Right atrium auricular region (tissue), 2 donors: ENCODE results near the gene NT5C1B. TPM values are rescaled to one million over a fixed set of nuclear protein-coding genes. Genes with fewer than 3 reads are reported as not detected.
A peak's percentile ranks its signal among the peaks of the same experiment; 100 is the strongest.

Experiments
- DNase-seq: peaks from one replicate; pipeline ENCODE4 v3.0.0-alpha.2; 2019; ENCODE audit warnings: low spot score
- H3K27ac ChIP-seq, 2 donors: fragments of 200-600 bp; sonication (generic); 1 replicate in 1 of 2; 2 replicates in 1 of 2; pipeline ENCODE4 v1.5.1; 2016 to 2019
- H3K27me3 ChIP-seq, 2 donors: fragments of 200-600 bp; sonication (generic); one replicate each; pipeline versions ENCODE4 v1.5.1 to v1.6.0; 2017 to 2019
- H3K36me3 ChIP-seq: fragments of 200-600 bp; sonication (generic); one replicate; pipeline ENCODE4 v1.5.1; 2016
- H3K4me1 ChIP-seq, 2 donors: fragments of 200-600 bp; sonication (generic); one replicate each; pipeline versions ENCODE4 v1.5.1 to v1.6.0; 2017 to 2019
- H3K4me3 ChIP-seq, 2 donors: fragments of 200-600 bp; sonication (generic); 1 replicate in 1 of 2; 2 replicates in 1 of 2; pipeline ENCODE4 v1.5.1; 2017 to 2019; ENCODE audit warnings: mild to moderate bottlenecking in 1 of 2, moderate library complexity in 1 of 2
- H3K9me3 ChIP-seq, 2 donors: fragments of 200-600 bp; sonication (generic); one replicate each; pipeline ENCODE4 v1.5.1; 2019
- total RNA-seq, 2 donors: library from RNA; depleted of rRNA; stranded (reverse); fragments of >200 nt; gene quantifications; one replicate each; pipeline ENCODE4 v1.1.0, GENCODE V29; 2016
- TF ChIP-seq, protein P1 (sequence below), 2 donors: fragments of 200-600 bp; sonication (generic); IDR thresholded peaks; one replicate each; pipeline ENCODE4 v1.5.1; 2019; ENCODE audit warnings: antibody characterized with exemption in 2 of 2

The NT5C1B gene
- total RNA-seq, 2 donors from 2014 or later, result not detected

DNA sequence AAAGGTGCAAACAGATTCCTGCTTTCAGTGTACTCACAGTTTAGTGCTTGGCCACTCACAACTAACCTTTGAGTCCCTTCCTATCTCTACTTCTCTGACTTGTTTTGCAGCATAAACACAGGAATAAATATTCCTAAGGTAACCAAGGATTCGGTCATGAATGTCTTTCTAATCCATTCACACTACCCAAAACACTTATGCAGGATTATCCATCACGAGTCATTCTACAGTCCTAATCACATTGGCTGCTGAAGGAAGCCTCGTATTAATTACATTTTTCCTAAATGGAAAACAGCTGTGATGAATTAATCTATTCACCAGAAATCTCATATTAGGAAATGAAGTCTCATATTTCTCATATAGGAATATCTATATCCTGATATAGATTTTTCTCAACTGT lies 45.2 kb downstream of the NT5C1B start:
- peak overlapping the region in 1 of 2 donors; percentile 19 for H3K27ac ChIP-seq
- H3K4me1 ChIP-seq, result peaks cover 0 to 5% of the 10 kb centered on the region in 2 donors
- no peak for DNase-seq
- H3K36me3 ChIP-seq, result no peaks in the 10 kb centered on the region
- TF ChIP-seq, protein P1, sequence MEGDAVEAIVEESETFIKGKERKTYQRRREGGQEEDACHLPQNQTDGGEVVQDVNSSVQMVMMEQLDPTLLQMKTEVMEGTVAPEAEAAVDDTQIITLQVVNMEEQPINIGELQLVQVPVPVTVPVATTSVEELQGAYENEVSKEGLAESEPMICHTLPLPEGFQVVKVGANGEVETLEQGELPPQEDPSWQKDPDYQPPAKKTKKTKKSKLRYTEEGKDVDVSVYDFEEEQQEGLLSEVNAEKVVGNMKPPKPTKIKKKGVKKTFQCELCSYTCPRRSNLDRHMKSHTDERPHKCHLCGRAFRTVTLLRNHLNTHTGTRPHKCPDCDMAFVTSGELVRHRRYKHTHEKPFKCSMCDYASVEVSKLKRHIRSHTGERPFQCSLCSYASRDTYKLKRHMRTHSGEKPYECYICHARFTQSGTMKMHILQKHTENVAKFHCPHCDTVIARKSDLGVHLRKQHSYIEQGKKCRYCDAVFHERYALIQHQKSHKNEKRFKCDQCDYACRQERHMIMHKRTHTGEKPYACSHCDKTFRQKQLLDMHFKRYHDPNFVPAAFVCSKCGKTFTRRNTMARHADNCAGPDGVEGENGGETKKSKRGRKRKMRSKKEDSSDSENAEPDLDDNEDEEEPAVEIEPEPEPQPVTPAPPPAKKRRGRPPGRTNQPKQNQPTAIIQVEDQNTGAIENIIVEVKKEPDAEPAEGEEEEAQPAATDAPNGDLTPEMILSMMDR (IDR thresholded peaks at IDR 0.05), result no peak
- H3K9me3 ChIP-seq, result no peaks in the 10 kb centered on the region
- H3K4me3 ChIP-seq, result no peak overlapping the region
- no peaks in the 10 kb centered on the region for H3K27me3 ChIP-seq

DNA sequence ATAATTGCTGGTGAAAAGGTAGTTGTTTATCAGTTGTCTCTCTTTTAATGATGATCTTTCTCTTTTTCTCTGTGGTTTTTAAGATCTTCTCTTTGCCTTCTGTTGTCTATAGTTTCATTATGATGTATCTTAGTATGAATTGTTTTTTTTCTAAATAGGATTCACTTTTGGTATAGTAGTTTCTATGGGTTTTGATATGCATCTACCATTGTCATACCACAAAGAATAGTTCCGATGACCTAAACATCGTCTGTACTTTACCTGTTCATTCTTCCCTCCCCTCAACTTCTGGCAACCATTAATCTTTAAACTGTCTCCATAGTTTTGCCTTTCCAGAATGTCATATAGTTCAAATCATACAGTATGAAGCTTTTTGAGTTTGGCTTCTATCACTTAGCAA lies 48.5 kb downstream of the NT5C1B start:
- Histone ChIP-seq H3K4me1 (no peaks in the 10 kb centered on the region), H3K9me3 (no peaks in the 10 kb centered on the region), H3K27me3 (no peaks in the 10 kb centered on the region), H3K27ac (no peak overlapping the region), H3K36me3 (no peaks in the 10 kb centered on the region), H3K4me3 (no peak overlapping the region)
- TF ChIP-seq, protein P1 (IDR thresholded peaks at IDR 0.05), result no peak
- no peak for DNase-seq

DNA sequence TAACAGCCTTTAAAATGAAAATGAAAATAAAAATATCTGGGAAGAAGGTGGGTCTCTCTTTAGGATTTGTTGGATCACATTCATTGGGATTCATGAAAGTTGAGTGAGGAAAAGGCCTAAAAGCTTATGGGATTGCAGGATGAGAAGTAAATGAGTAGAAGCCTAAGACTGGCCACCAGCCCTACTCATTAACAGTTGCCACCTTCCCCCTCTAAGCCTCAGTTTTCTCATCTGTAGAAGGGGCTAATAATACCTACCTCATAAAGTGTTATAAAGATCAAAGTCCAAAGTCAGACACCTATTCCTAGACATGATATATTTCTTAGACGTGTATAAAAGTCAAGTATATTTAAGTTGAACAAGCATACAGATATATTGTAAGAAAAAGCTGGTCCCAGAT lies 52.7 kb downstream of the NT5C1B start:
- DNase-seq, result no peak
- TF ChIP-seq, protein P1 (IDR thresholded peaks at IDR 0.05), result no peak
- H3K27ac ChIP-seq, result no peak overlapping the region

DNA sequence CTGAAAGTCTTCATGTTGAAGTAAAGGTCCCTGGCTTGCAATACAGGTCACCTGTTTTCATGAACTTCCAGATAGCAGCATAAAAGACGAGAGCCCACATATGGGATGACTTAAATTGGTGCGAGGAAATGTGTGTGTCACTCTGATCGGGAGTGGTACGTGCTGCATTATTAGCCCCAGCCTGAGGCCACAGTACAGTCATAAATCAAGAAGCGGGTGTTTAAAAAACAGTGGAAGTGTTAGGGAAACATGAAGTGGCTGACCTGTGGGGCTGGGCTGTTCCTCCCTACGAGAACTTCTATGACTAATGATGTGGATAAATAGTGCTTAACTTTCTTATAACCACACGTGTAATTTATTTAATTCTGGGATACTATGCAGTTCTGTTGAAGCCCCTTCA lies 53.3 kb downstream of the NT5C1B start:
- H3K4me3 ChIP-seq, result no peak overlapping the region
- DNase-seq, result no peak
- H3K36me3 ChIP-seq, result no peaks in the 10 kb centered on the region
- TF ChIP-seq, protein P1 (IDR thresholded peaks at IDR 0.05), result no peak
- H3K27me3 ChIP-seq, result no peaks in the 10 kb centered on the region
- no peaks in the 10 kb centered on the region for H3K9me3 ChIP-seq
- H3K27ac ChIP-seq, result no peak overlapping the region
- no peaks in the 10 kb centered on the region for H3K4me1 ChIP-seq

More for the DNA sequence above, 52.7 kb downstream of the NT5C1B start:
- H3K9me3 ChIP-seq, result no peaks in the 10 kb centered on the region
- H3K4me1 ChIP-seq, result no peaks in the 10 kb centered on the region
- H3K4me3 ChIP-seq, result no peak overlapping the region
- no peaks in the 10 kb centered on the region for H3K27me3 ChIP-seq
- no peaks in the 10 kb centered on the region for H3K36me3 ChIP-seq

DNA sequence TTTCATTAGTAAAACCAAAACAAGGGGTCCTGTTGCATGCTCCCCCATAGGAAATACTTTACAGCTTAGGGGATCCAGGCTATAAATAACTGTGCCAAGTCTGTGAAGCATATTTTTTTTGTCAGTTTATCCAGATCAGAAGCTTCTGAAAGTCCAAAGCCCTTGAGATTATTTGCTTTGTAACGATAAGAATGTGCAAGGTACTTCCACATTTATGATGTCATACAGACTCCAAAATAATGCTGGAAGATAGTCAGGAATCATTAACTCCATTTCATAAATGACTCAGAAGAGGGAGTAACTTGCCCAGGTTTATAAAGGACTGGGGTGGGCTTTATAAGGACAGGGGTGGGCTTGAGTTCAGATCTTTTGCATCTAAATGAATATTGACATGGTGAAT lies 58.2 kb downstream of the NT5C1B start:
- Histone ChIP-seq H3K4me3 (no peak overlapping the region), H3K4me1 (peaks cover 0 to 19% of the 10 kb centered on the region in 2 donors)
- TF ChIP-seq, protein P1 (IDR thresholded peaks at IDR 0.05), result no peak

DNA sequence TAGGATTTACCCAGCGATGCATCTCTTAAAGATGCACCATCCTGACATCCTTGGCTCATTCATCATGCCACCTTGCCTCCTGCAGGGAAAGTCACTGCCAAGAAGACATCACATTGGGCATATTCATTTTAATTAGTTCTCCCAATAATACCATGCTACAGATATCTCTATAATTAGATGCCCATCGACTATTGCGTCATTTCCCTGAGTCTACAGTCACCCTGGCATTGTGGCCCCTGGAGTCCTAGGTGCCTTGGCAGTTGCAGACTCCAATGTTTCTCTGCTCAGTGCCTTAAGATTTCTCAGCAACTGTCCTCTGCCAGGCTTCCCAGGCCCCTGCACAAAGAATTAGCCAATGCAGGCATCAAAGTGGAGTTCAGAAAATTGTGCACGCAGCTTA lies 61.5 kb downstream of the NT5C1B start:
- Histone ChIP-seq H3K27ac (peak overlapping the region in 1 of 2 donors; percentile 76), H3K4me1 (peaks cover 0 to 29% of the 10 kb centered on the region in 2 donors)
- TF ChIP-seq, protein P1 (IDR thresholded peaks at IDR 0.05), result no peak

More for the DNA sequence above, 58.2 kb downstream of the NT5C1B start:
- Histone ChIP-seq H3K27me3 (no peaks in the 10 kb centered on the region), H3K27ac (no peak overlapping the region), H3K36me3 (no peaks in the 10 kb centered on the region), H3K9me3 (no peaks in the 10 kb centered on the region)
- DNase-seq, result no peak

More for the DNA sequence above, 61.5 kb downstream of the NT5C1B start:
- no peak for DNase-seq
- no peaks in the 10 kb centered on the region for H3K27me3 ChIP-seq
- no peaks in the 10 kb centered on the region for H3K36me3 ChIP-seq
- H3K9me3 ChIP-seq, result no peaks in the 10 kb centered on the region
- no peak overlapping the region for H3K4me3 ChIP-seq
